Erythroblast (primary cell): ENCODE results near the gene SH3PXD2B.

Experiments used
- GATA1 ChIP-seq: IDR thresholded peaks from 2 replicates; pipeline ENCODE4 v1.6.1; 2011; ENCODE audit warnings: low read depth, mild to moderate bottlenecking, control low read depth, low read length, moderate library complexity
- POLR2A ChIP-seq: IDR thresholded peaks from 2 replicates; pipeline ENCODE4 v1.6.1; 2011; ENCODE audit warnings: mild to moderate bottlenecking, low read length

- TF ChIP-seq POLR2A = no peak
- no peak for TF ChIP-seq GATA1
These were observed 106.2 kb downstream of the SH3PXD2B start for GRCh38 chr5:172348084-172348483.
